Astrocyte (in vitro differentiated cells and primary cell): ENCODE data around the gene DCC. TPM values are rescaled to one million over a fixed set of nuclear protein-coding genes. Genes with fewer than 3 reads are reported as not detected.

ENCODE experiments used
- DNase-seq: peaks from one replicate; pipeline ENCODE4 v3.0.0-alpha.2; 2010; ENCODE audit warnings: low read depth
- FAIRE-seq: peaks from 2 replicates; lab custom pipeline; 2011; peaks lifted over from hg19 to GRCh38; lab: Jason Lieb, UNC
- H2AFZ ChIP-seq: 2 replicates; pipeline ENCODE4 v1.6.0; 2012; ENCODE audit warnings: low read depth, low read length, inconsistent platforms
- H3K27ac ChIP-seq: 2 replicates; pipeline ENCODE4 v1.5.1; 2011; ENCODE audit warnings: low read depth, low read length, inconsistent platforms
- H3K27me3 ChIP-seq: 2 replicates; pipeline ENCODE4 v1.6.0; 2011; ENCODE audit warnings: low read length, inconsistent platforms; ENCODE audit not compliant: insufficient read depth
- H3K36me3 ChIP-seq: 2 replicates; pipeline ENCODE4 v1.5.1; 2011; ENCODE audit warnings: low read length, inconsistent platforms; ENCODE audit not compliant: insufficient read depth
- H3K4me1 ChIP-seq: 2 replicates; pipeline ENCODE4 v1.5.1; 2011; ENCODE audit warnings: low read length, inconsistent platforms; ENCODE audit not compliant: insufficient read depth
- H3K4me2 ChIP-seq: 2 replicates; pipeline ENCODE4 v1.6.0; 2012; ENCODE audit warnings: low read length, inconsistent platforms
- H3K4me3 ChIP-seq: 2 replicates; pipeline ENCODE4 v1.5.1; 2011; ENCODE audit warnings: low read depth, mild to moderate bottlenecking, low read length, inconsistent platforms; ENCODE audit not compliant: insufficient read depth
- H3K79me2 ChIP-seq: 2 replicates; pipeline ENCODE4 v1.6.0; 2012; ENCODE audit warnings: mild to moderate bottlenecking, low read length, inconsistent platforms; ENCODE audit not compliant: insufficient read depth
- H3K9ac ChIP-seq: 2 replicates; pipeline ENCODE4 v1.6.0; 2012; ENCODE audit warnings: mild to moderate bottlenecking, low read length, inconsistent platforms
- H3K9me3 ChIP-seq: 2 replicates; pipeline ENCODE4 v1.5.1; 2012; ENCODE audit warnings: low read depth, mild to moderate bottlenecking, low read length, inconsistent platforms; ENCODE audit not compliant: insufficient read depth
- H4K20me1 ChIP-seq: 2 replicates; pipeline ENCODE4 v1.6.0; 2012; ENCODE audit warnings: low read length, inconsistent platforms; ENCODE audit not compliant: insufficient read depth
- H3K27ac Mint-ChIP-seq: one replicate; pipeline ENCODE4 v1.8.0; 2021; ENCODE audit warnings: mild to moderate bottlenecking, mixed read lengths; ENCODE audit not compliant: unreplicated experiment
- H3K27me3 Mint-ChIP-seq: one replicate; pipeline ENCODE4 v1.8.0; 2021; ENCODE audit warnings: low read depth, mixed read lengths; ENCODE audit not compliant: unreplicated experiment
- H3K36me3 Mint-ChIP-seq: one replicate; pipeline ENCODE4 v1.8.0; 2021; ENCODE audit warnings: low read depth, mixed read lengths; ENCODE audit not compliant: unreplicated experiment
- H3K4me1 Mint-ChIP-seq: one replicate; pipeline ENCODE4 v1.8.0; 2021; ENCODE audit warnings: low read depth, mixed read lengths; ENCODE audit not compliant: unreplicated experiment
- H3K4me3 Mint-ChIP-seq: one replicate; pipeline ENCODE4 v1.8.0; 2021; ENCODE audit warnings: mild to moderate bottlenecking, moderate library complexity, mixed read lengths; ENCODE audit not compliant: unreplicated experiment
- H3K9me3 Mint-ChIP-seq: one replicate; pipeline ENCODE4 v1.8.0; 2021; ENCODE audit warnings: mild to moderate bottlenecking, mixed read lengths; ENCODE audit not compliant: unreplicated experiment
- CTCF ChIP-seq: IDR thresholded peaks from 2 replicates; pipeline ENCODE4 v1.5.1; 2011; ENCODE audit warnings: low read depth, mild to moderate bottlenecking, inconsistent platforms, low read length, moderate library complexity; ENCODE audit not compliant: insufficient read depth
- EZH2 ChIP-seq: IDR thresholded peaks from 2 replicates; pipeline ENCODE4 v1.6.1; 2012; ENCODE audit warnings: mild to moderate bottlenecking, low read length, inconsistent platforms; ENCODE audit not compliant: insufficient read depth
- total RNA-seq: library from RNA; stranded (reverse); gene quantifications from 2 replicates; pipeline ENCODE4 v1.2.1, GENCODE V29; 2021

DCC gene
- total RNA-seq, 1 donor from 2014 or later: 2.6 TPM

GRCh38 chr18:52319424-52319983 is 20.5 kb upstream of the DCC start:
- DNase-seq: no peak

GRCh38 chr18:52322307-52322706 is 17.7 kb upstream of the DCC start:
- Histone ChIP-seq H3K79me2 (no peaks in the 10 kb centered on the region), H3K36me3 (no peaks in the 10 kb centered on the region), H3K4me1 (peaks cover 4% of the 10 kb centered on the region), H3K27me3 (no peaks in the 10 kb centered on the region), H3K4me2 (no peak overlapping the region), H4K20me1 (no peaks in the 10 kb centered on the region), H3K9ac (no peak overlapping the region), H2AFZ (no peak overlapping the region), H3K9me3 (no peaks in the 10 kb centered on the region), H3K27ac (no peak overlapping the region), H3K4me3 (no peak overlapping the region)
- no peak overlapping the region for H3K27ac Mint-ChIP-seq
- H3K36me3 Mint-ChIP-seq: no peaks in the 10 kb centered on the region
- H3K9me3 Mint-ChIP-seq: no peaks in the 10 kb centered on the region
- TF ChIP-seq CTCF: no peak
- TF ChIP-seq EZH2: no peak
- H3K4me3 Mint-ChIP-seq: no peak overlapping the region
- no peaks in the 10 kb centered on the region for H3K27me3 Mint-ChIP-seq
- no peak for FAIRE-seq
- H3K4me1 Mint-ChIP-seq: peaks cover 6% of the 10 kb centered on the region
- no peak for DNase-seq

More at GRCh38 chr18:52319424-52319983, 20.5 kb upstream of the DCC start:
- Histone ChIP-seq H3K4me3 (no peak overlapping the region), H4K20me1 (no peaks in the 10 kb centered on the region), H2AFZ (no peak overlapping the region), H3K79me2 (no peaks in the 10 kb centered on the region), H3K27ac (no peak overlapping the region), H3K36me3 (no peaks in the 10 kb centered on the region), H3K4me2 (peak overlapping the region; percentile 15), H3K4me1 (no peaks in the 10 kb centered on the region), H3K9me3 (peaks cover 2% of the 10 kb centered on the region), H3K27me3 (no peaks in the 10 kb centered on the region), H3K9ac (no peak overlapping the region)
- Mint-ChIP-seq H3K27ac (no peak overlapping the region), H3K9me3 (peaks cover 4% of the 10 kb centered on the region), H3K4me1 (no peaks in the 10 kb centered on the region), H3K36me3 (no peaks in the 10 kb centered on the region), H3K27me3 (no peaks in the 10 kb centered on the region), H3K4me3 (no peak overlapping the region)
- FAIRE-seq: no peak
- TF ChIP-seq EZH2: no peak
- no peak for TF ChIP-seq CTCF

GRCh38 chr18:52323802-52324201 is 16.2 kb upstream of the DCC start:
- Histone ChIP-seq H4K20me1 (no peaks in the 10 kb centered on the region), H3K4me1 (peaks cover 4% of the 10 kb centered on the region), H2AFZ (no peak overlapping the region), H3K9me3 (no peaks in the 10 kb centered on the region), H3K4me2 (no peak overlapping the region), H3K27me3 (no peaks in the 10 kb centered on the region), H3K79me2 (no peaks in the 10 kb centered on the region), H3K27ac (no peak overlapping the region), H3K36me3 (no peaks in the 10 kb centered on the region), H3K4me3 (no peak overlapping the region), H3K9ac (no peak overlapping the region)
- TF ChIP-seq CTCF: no peak
- Mint-ChIP-seq H3K36me3 (no peaks in the 10 kb centered on the region), H3K27ac (no peak overlapping the region), H3K4me1 (peaks cover 6% of the 10 kb centered on the region), H3K9me3 (no peaks in the 10 kb centered on the region), H3K27me3 (no peaks in the 10 kb centered on the region), H3K4me3 (no peak overlapping the region)
- FAIRE-seq (no peak), DNase-seq (no peak)
